Measurements from ENCODE around the gene DPM2. TPM values are rescaled to one million over a fixed set of nuclear protein-coding genes. Genes with fewer than 3 reads are reported as not detected.

DPM2 gene
- total RNA-seq, 1 donor from 2014 or later: 26.2 TPM

GRCh38 chr9:127905788-127906191, 31.9 kb downstream of the DPM2 start:
- no peak for DNase-seq (ENCODE audit: low read depth)

GRCh38 chr9:127905004-127905728, 32.5 kb downstream of the DPM2 start:
- no peak for DNase-seq (ENCODE audit: low read depth)
- no peak for TF ChIP-seq CTCF (conservative IDR thresholded peaks at IDR 0.05; ENCODE audit: low read depth, low read length)

More at GRCh38 chr9:127905788-127906191, 31.9 kb downstream of the DPM2 start:
- no peak overlapping the region for H3K4me3 ChIP-seq (ENCODE audit: low read depth, low read length)
- TF ChIP-seq CTCF (conservative IDR thresholded peaks at IDR 0.05; ENCODE audit: low read depth, low read length): no peak

GRCh38 chr9:127904561-127905003, 33.1 kb downstream of the DPM2 start:
- no peak for DNase-seq (ENCODE audit: low read depth)
- H3K4me3 ChIP-seq (ENCODE audit: low read depth, low read length): no peak overlapping the region
- TF ChIP-seq CTCF (conservative IDR thresholded peaks at IDR 0.05; ENCODE audit: low read depth, low read length): no peak

More at GRCh38 chr9:127905004-127905728, 32.5 kb downstream of the DPM2 start:
- H3K4me3 ChIP-seq (ENCODE audit: low read depth, low read length): no peak overlapping the region

GRCh38 chr9:127903557-127904475, 33.8 kb downstream of the DPM2 start:
- TF ChIP-seq CTCF (conservative IDR thresholded peaks at IDR 0.05; ENCODE audit: low read depth, low read length): no peak
- DNase-seq (ENCODE audit: low read depth): no peak
- H3K4me3 ChIP-seq (ENCODE audit: low read depth, low read length): no peak overlapping the region

GRCh38 chr9:127899128-127899943, 38.3 kb downstream of the DPM2 start, which contains the start of gene ST6GALNAC6:
TSS of gene ST6GALNAC6 (minus strand) at chr9:127899603. CDS start at chr9:127897981, 1,622 bp downstream.
- no peak for TF ChIP-seq CTCF (conservative IDR thresholded peaks at IDR 0.05; ENCODE audit: low read depth, low read length)
- DNase-seq (ENCODE audit: low read depth): no peak
- H3K4me3 ChIP-seq (ENCODE audit: low read depth, low read length): peak within 1 kb of the TSS; percentile 96

GRCh38 chr9:127898433-127899127, 39.1 kb downstream of the DPM2 start:
- H3K4me3 ChIP-seq (ENCODE audit: low read depth, low read length): peak overlapping the region; percentile 96
- peak; percentile 68 for DNase-seq (ENCODE audit: low read depth)
- TF ChIP-seq CTCF (conservative IDR thresholded peaks at IDR 0.05; ENCODE audit: low read depth, low read length): no peak

Measured in epithelial cell of proximal tubule (primary cell).